Diencephalon (tissue), 1 donor: ENCODE measurements around the gene PHAX. TPM values are rescaled to one million over a fixed set of nuclear protein-coding genes. Genes with fewer than 3 reads are reported as not detected.

Source experiments
- small RNA-seq: library from RNA; depleted of rRNA; stranded (forward); fragments of <200 nt; gene quantifications from one replicate; pipeline ENCODE3, GENCODE V24; 2014
- total RNA-seq: library from RNA; depleted of rRNA; stranded (reverse); fragments of >200 nt; gene quantifications from one replicate; pipeline ENCODE4 v1.2.3, GENCODE V29; 2014

PHAX gene, protein sequence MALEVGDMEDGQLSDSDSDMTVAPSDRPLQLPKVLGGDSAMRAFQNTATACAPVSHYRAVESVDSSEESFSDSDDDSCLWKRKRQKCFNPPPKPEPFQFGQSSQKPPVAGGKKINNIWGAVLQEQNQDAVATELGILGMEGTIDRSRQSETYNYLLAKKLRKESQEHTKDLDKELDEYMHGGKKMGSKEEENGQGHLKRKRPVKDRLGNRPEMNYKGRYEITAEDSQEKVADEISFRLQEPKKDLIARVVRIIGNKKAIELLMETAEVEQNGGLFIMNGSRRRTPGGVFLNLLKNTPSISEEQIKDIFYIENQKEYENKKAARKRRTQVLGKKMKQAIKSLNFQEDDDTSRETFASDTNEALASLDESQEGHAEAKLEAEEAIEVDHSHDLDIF
- 99.0 TPM for total RNA-seq

GRCh38 chr5:126600631-126601511 is at the start of gene PHAX:
Gene PHAX (plus strand): TSS chr5:126600947. CDS start chr5:126600963, 16 bp downstream.

GRCh38 chr5:126594748-126595485 is 5.8 kb upstream of the PHAX start, which contains the start of gene ALDH7A1:
Gene ALDH7A1 (minus strand): TSS chr5:126595219. CDS start chr5:126595198, 21 bp downstream.

Small RNAs within 50 kb of the gene (small RNA-seq; reads per million reads assigned to genes)
- gene BOLA3P3 (not detected), gene RNU6-290P (not detected)

Other genes with a start within 250 kb of the PHAX start
- gene GRAMD2B, start 177.5 kb upstream of the PHAX start, total RNA-seq = 21.5 TPM
- gene ALDH7A1, start 5.7 kb upstream of the PHAX start, total RNA-seq = 64.8 TPM
- gene LMNB1, start 176.2 kb downstream of the PHAX start, total RNA-seq = 56.7 TPM